ENCODE data around the gene ABL1.

GRCh38 chr9:130879863-130880411 lies 44.9 kb downstream of the ABL1 start:
- TF ChIP-seq EP300 (IDR thresholded peaks at IDR 0.05) (no peak), CTCF (IDR thresholded peaks at IDR 0.05) (no peak), POLR2A (IDR thresholded peaks at IDR 0.05) (no peak), POLR2AphosphoS5 (IDR thresholded peaks at IDR 0.05) (no peak)

Data from sigmoid colon (tissue), 4 donors.